GM18526 (cell line): ENCODE results near the gene FLT3LG.

Experiments
- POLR2A ChIP-seq: IDR thresholded peaks from 3 replicates; pipeline ENCODE4 v1.6.1; 2011; ENCODE audit not compliant: insufficient read length; ENCODE audit errors: extremely low read depth

FLT3LG gene

GRCh38 chr19:49534632-49535385 is 60.8 kb downstream of the FLT3LG start:
- TF ChIP-seq POLR2A: no peak
